Endodermal cell (in vitro differentiated cells): ENCODE results near the gene WWC1. TPM values are rescaled to one million over a fixed set of nuclear protein-coding genes. Genes with fewer than 3 reads are reported as not detected.

ENCODE experiments used
- DNase-seq: peaks from one replicate; pipeline ENCODE4 v3.0.0-alpha.2; 2017
- H3K27ac ChIP-seq: 2 replicates; pipeline ENCODE4 v1.5.1; 2013; ENCODE audit warnings: mild to moderate bottlenecking, low read depth, low read length, moderate library complexity
- H3K27me3 ChIP-seq: 2 replicates; pipeline ENCODE4 v1.6.1; 2013; ENCODE audit warnings: mild to moderate bottlenecking, low read length, moderate library complexity; ENCODE audit not compliant: insufficient read depth, control insufficient read depth, poor library complexity, severe bottlenecking
- H3K36me3 ChIP-seq: 2 replicates; pipeline ENCODE4 v1.7.0; 2013; ENCODE audit warnings: mild to moderate bottlenecking, low read length, moderate library complexity; ENCODE audit not compliant: control insufficient read depth, insufficient read depth
- H3K4me1 ChIP-seq: one replicate; pipeline ENCODE4 v1.7.0; 2013; ENCODE audit warnings: low read length; ENCODE audit not compliant: control insufficient read depth, insufficient read depth
- H3K4me3 ChIP-seq: 2 replicates; pipeline ENCODE4 v1.5.1; 2013; ENCODE audit warnings: mild to moderate bottlenecking, low read length, moderate library complexity
- H3K9ac ChIP-seq: 2 replicates; pipeline ENCODE4 v1.6.1; 2013; ENCODE audit warnings: mild to moderate bottlenecking, low read length, moderate library complexity; ENCODE audit not compliant: poor library complexity, severe bottlenecking; ENCODE audit errors: extremely low read depth
- H3K9me3 ChIP-seq: 2 replicates; pipeline ENCODE4 v1.6.1; 2013; ENCODE audit warnings: mild to moderate bottlenecking, low read length, moderate library complexity; ENCODE audit not compliant: control insufficient read depth
- H3K27ac Mint-ChIP-seq: 2 replicates; pipeline ENCODE4 v1.8.0; 2020; ENCODE audit warnings: mixed read lengths
- H3K27me3 Mint-ChIP-seq: 2 replicates; pipeline ENCODE4 v1.8.0; 2021; ENCODE audit warnings: mild to moderate bottlenecking, mixed read lengths; ENCODE audit not compliant: insufficient read depth
- H3K36me3 Mint-ChIP-seq: 2 replicates; pipeline ENCODE4 v1.8.0; 2020; ENCODE audit warnings: low read depth, mixed read lengths
- H3K4me1 Mint-ChIP-seq: 2 replicates; pipeline ENCODE4 v1.8.0; 2020; ENCODE audit warnings: mixed read lengths
- H3K4me3 Mint-ChIP-seq: 2 replicates; pipeline ENCODE4 v1.8.0; 2020; ENCODE audit warnings: mild to moderate bottlenecking, moderate library complexity, mixed read lengths
- H3K9me3 Mint-ChIP-seq: 2 replicates; pipeline ENCODE4 v1.8.0; 2020; ENCODE audit warnings: mild to moderate bottlenecking, mixed read lengths
- WGBS, 2 experiments: methylation state at CpG; one replicate each; pipeline versions ENCODE4 v1.1.5 to v1.1.7; 2013; ENCODE audit warnings: missing lambda C conversion rate in 2 of 2, mixed read lengths in 1 of 2; ENCODE audit not compliant: insufficient coverage in 1 of 2, insufficient read length in 1 of 2; 5-methylcytosine and 5-hydroxymethylcytosine counted together
- total RNA-seq, 2 donors: library from RNA; stranded (reverse); fragmentation: NEBNext Ultra II Directional in 1 of 2; extraction: Animal tissue kit (Norgen Biotek cat#: 25700) in 1 of 2; gene quantifications; 2 replicates in 1 of 2; 3 replicates in 1 of 2; pipeline ENCODE4 v1.2.1, GENCODE V29; 2021
- TF ChIP-seq, protein P1 (sequence below): fragments of 200-600 bp; sonication (generic); conservative IDR thresholded peaks from 2 replicates; pipeline ENCODE4 v1.5.0; 2021; ENCODE audit warnings: antibody characterized with exemption, mild to moderate bottlenecking

The WWC1 gene
- total RNA-seq, 2 donors from 2014 or later, result 18.4 to 20.3 TPM

DNA sequence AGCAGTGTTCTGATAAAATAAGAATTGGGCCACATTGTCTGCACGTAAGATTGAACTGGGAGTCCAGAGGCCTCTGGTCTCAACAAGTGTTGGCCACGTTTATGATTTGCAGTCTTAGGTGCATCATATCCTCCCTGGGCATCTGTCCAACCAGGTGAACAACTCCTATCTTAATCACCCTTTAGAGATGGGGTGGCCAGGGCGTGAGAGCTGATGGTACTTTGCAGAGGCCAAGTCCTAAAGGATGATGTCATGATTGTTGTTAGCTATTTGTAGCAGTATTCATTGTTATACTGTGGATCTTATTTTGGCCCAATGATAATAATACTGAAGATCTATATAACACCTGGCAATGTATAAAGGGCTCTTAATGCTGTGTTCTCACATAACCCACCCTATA, 121.6 kb downstream of the WWC1 start:
- no peak overlapping the region for H3K27ac ChIP-seq
- H3K36me3 Mint-ChIP-seq, result peaks cover 13% of the 10 kb centered on the region
- H3K4me1 ChIP-seq, result no peaks in the 10 kb centered on the region
- no peaks in the 10 kb centered on the region for H3K9me3 Mint-ChIP-seq
- 89 to 90% methylated on average over 2 to 3 of the region's 3 CpGs for WGBS, 2 experiments
- H3K9ac ChIP-seq, result no peak overlapping the region
- TF ChIP-seq, protein P1, sequence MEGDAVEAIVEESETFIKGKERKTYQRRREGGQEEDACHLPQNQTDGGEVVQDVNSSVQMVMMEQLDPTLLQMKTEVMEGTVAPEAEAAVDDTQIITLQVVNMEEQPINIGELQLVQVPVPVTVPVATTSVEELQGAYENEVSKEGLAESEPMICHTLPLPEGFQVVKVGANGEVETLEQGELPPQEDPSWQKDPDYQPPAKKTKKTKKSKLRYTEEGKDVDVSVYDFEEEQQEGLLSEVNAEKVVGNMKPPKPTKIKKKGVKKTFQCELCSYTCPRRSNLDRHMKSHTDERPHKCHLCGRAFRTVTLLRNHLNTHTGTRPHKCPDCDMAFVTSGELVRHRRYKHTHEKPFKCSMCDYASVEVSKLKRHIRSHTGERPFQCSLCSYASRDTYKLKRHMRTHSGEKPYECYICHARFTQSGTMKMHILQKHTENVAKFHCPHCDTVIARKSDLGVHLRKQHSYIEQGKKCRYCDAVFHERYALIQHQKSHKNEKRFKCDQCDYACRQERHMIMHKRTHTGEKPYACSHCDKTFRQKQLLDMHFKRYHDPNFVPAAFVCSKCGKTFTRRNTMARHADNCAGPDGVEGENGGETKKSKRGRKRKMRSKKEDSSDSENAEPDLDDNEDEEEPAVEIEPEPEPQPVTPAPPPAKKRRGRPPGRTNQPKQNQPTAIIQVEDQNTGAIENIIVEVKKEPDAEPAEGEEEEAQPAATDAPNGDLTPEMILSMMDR, result no peak
- H3K4me3 ChIP-seq, result no peak overlapping the region
- H3K36me3 ChIP-seq, result no peaks in the 10 kb centered on the region
- no peaks in the 10 kb centered on the region for H3K27me3 Mint-ChIP-seq
- no peak overlapping the region for H3K4me3 Mint-ChIP-seq
- H3K9me3 ChIP-seq, result no peaks in the 10 kb centered on the region
- H3K27me3 ChIP-seq, result no peaks in the 10 kb centered on the region
- DNase-seq, result no peak
- no peaks in the 10 kb centered on the region for H3K4me1 Mint-ChIP-seq
- no peak overlapping the region for H3K27ac Mint-ChIP-seq

DNA sequence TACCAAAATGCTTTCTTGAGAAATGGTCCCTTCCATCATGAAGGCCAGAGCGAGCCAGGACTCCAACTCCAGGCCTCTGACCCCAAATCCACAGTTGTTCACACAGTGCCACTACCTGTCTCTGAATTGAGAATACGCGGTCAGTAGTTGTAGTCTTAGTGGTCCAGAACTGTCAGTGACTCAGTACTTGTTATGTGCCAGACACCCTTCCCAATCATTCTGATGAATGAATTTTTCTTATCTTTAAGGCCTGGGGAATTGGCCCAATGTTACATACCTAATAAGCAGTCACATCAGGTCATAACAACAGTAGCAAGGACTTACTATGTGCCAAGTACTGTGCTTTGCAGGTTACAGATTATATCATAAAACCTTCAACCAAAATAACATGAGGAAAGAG, 122.2 kb downstream of the WWC1 start:
- TF ChIP-seq, protein P1, result no peak
- no peak overlapping the region for H3K4me3 ChIP-seq
- no peak overlapping the region for H3K9ac ChIP-seq
- Mint-ChIP-seq H3K4me1 (no peaks in the 10 kb centered on the region), H3K36me3 (peaks cover 13% of the 10 kb centered on the region), H3K9me3 (no peaks in the 10 kb centered on the region), H3K4me3 (no peak overlapping the region), H3K27me3 (no peaks in the 10 kb centered on the region), H3K27ac (no peak overlapping the region)
- no peaks in the 10 kb centered on the region for H3K27me3 ChIP-seq
- H3K4me1 ChIP-seq, result no peaks in the 10 kb centered on the region
- no peak overlapping the region for H3K27ac ChIP-seq
- DNase-seq, result no peak
- WGBS, 2 experiments, result 96 to 100% methylated on average over 3 of the region's 3 CpGs
- H3K36me3 ChIP-seq, result no peaks in the 10 kb centered on the region
- H3K9me3 ChIP-seq, result no peaks in the 10 kb centered on the region

DNA sequence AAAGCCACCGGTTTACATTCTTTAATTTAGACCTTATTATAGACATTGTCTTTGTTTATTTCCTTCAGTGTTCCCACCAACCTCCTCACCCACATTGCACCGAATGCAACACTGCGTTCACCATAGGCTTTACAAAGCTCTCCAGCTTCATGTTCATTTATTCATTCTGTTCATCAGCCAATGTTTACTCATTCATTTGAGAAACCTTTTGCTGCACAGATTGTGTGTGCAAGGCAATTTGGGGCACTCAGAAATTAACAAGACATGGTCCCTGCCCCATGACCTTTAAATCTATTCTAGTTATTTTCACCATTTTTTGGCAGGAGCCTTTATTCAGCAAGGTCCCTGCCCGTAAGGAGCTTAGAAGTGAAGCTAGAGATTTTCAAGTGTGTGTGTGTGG, 124.0 kb downstream of the WWC1 start:
- TF ChIP-seq, protein P1, result no peak
- Mint-ChIP-seq H3K9me3 (no peaks in the 10 kb centered on the region), H3K4me3 (no peak overlapping the region), H3K27ac (no peak overlapping the region), H3K36me3 (peaks cover 13% of the 10 kb centered on the region), H3K27me3 (no peaks in the 10 kb centered on the region), H3K4me1 (no peaks in the 10 kb centered on the region)
- Histone ChIP-seq H3K27me3 (no peaks in the 10 kb centered on the region), H3K27ac (no peak overlapping the region), H3K36me3 (no peaks in the 10 kb centered on the region), H3K9ac (no peak overlapping the region), H3K4me3 (no peak overlapping the region), H3K9me3 (no peaks in the 10 kb centered on the region), H3K4me1 (no peaks in the 10 kb centered on the region)
- DNase-seq, result no peak
- WGBS, 2 experiments, result 93 to 97% methylated on average over 2 to 4 of the region's 4 CpGs
